ENCODE measurements around the gene HES4.
"Not testable (repeated sequence)": the region's sequence is repeated elsewhere in the genome, so short reads cannot be mapped to it uniquely, and the experiment has no call there.

Gene HES4

GRCh38 chr1:1017397-1018320 lies 17.8 kb upstream of the HES4 start:
- not testable (repeated sequence) for H3K27me3 ChIP-seq (ENCODE audit: control insufficient read depth in 2 of 2, insufficient read depth in 2 of 2, low read length in 2 of 2); H3K9ac ChIP-seq (ENCODE audit: low read depth in 1 of 2, low read length in 2 of 2); H3K4me3 ChIP-seq (ENCODE audit: low read length in 2 of 2); H3K27ac ChIP-seq (ENCODE audit: low read depth in 2 of 2, low read length in 2 of 2); H3K36me3 ChIP-seq (ENCODE audit: control insufficient read depth in 2 of 2, insufficient read depth in 2 of 2, low read length in 2 of 2); H3K9me3 ChIP-seq (ENCODE audit: control insufficient read depth in 2 of 2, low read length in 2 of 2)
- H3K4me1 ChIP-seq (ENCODE audit: control insufficient read depth in 2 of 2, insufficient read depth in 2 of 2, low read length in 2 of 2), result peaks cover 17 to 18% of the 10 kb centered on the region in 2 donors

- Histone ChIP-seq H3K9ac (ENCODE audit: low read depth in 1 of 2, low read length in 2 of 2) (no peak overlapping the region), H3K27me3 (ENCODE audit: control insufficient read depth in 2 of 2, insufficient read depth in 2 of 2, low read length in 2 of 2) (no peaks in the 10 kb centered on the region), H3K27ac (ENCODE audit: low read depth in 2 of 2, low read length in 2 of 2) (peak overlapping the region in 1 of 2 donors; percentile 94), H3K4me1 (ENCODE audit: control insufficient read depth in 2 of 2, insufficient read depth in 2 of 2, low read length in 2 of 2) (peaks cover 12 to 14% of the 10 kb centered on the region in 2 donors), H3K4me3 (ENCODE audit: low read length in 2 of 2) (no peak overlapping the region), H3K9me3 (ENCODE audit: control insufficient read depth in 2 of 2, low read length in 2 of 2) (no peaks in the 10 kb centered on the region), H3K36me3 (ENCODE audit: control insufficient read depth in 2 of 2, insufficient read depth in 2 of 2, low read length in 2 of 2) (no peaks in the 10 kb centered on the region)
These were observed 15.1 kb upstream of the HES4 start for GRCh38 chr1:1014799-1015681.

GRCh38 chr1:1013922-1014648 lies 14.2 kb upstream of the HES4 start:
- Histone ChIP-seq H3K4me1 (ENCODE audit: control insufficient read depth in 2 of 2, insufficient read depth in 2 of 2, low read length in 2 of 2) (peaks cover 12 to 14% of the 10 kb centered on the region in 2 donors), H3K4me3 (ENCODE audit: low read length in 2 of 2) (peak overlapping the region; percentile 88 to 90), H3K36me3 (ENCODE audit: control insufficient read depth in 2 of 2, insufficient read depth in 2 of 2, low read length in 2 of 2) (no peaks in the 10 kb centered on the region), H3K9me3 (ENCODE audit: control insufficient read depth in 2 of 2, low read length in 2 of 2) (no peaks in the 10 kb centered on the region), H3K27ac (ENCODE audit: low read depth in 2 of 2, low read length in 2 of 2) (peak overlapping the region; percentile 83 to 94), H3K9ac (ENCODE audit: low read depth in 1 of 2, low read length in 2 of 2) (peak overlapping the region; percentile 74 to 92), H3K27me3 (ENCODE audit: control insufficient read depth in 2 of 2, insufficient read depth in 2 of 2, low read length in 2 of 2) (no peaks in the 10 kb centered on the region)

GRCh38 chr1:1013105-1013921 lies 13.4 kb upstream of the HES4 start, which contains the start of gene ISG15:
TSS of gene ISG15 (plus strand) at chr1:1013497. CDS start at chr1:1013574, 77 bp downstream.
- no peaks in the 10 kb centered on the region for H3K36me3 ChIP-seq (ENCODE audit: control insufficient read depth in 2 of 2, insufficient read depth in 2 of 2, low read length in 2 of 2)
- H3K27ac ChIP-seq (ENCODE audit: low read depth in 2 of 2, low read length in 2 of 2), result peak within 1 kb of the TSS; percentile 83 to 94
- no peaks in the 10 kb centered on the region for H3K9me3 ChIP-seq (ENCODE audit: control insufficient read depth in 2 of 2, low read length in 2 of 2)
- H3K4me1 ChIP-seq (ENCODE audit: control insufficient read depth in 2 of 2, insufficient read depth in 2 of 2, low read length in 2 of 2), result peaks cover 12 to 14% of the 10 kb centered on the region in 2 donors
- H3K4me3 ChIP-seq (ENCODE audit: low read length in 2 of 2), result peak within 1 kb of the TSS; percentile 88 to 90
- H3K27me3 ChIP-seq (ENCODE audit: control insufficient read depth in 2 of 2, insufficient read depth in 2 of 2, low read length in 2 of 2), result no peaks in the 10 kb centered on the region
- peak within 1 kb of the TSS; percentile 74 to 92 for H3K9ac ChIP-seq (ENCODE audit: low read depth in 1 of 2, low read length in 2 of 2)

- H3K27me3 ChIP-seq (ENCODE audit: control insufficient read depth in 2 of 2, insufficient read depth in 2 of 2, low read length in 2 of 2); H3K9me3 ChIP-seq (ENCODE audit: control insufficient read depth in 2 of 2, low read length in 2 of 2); H3K36me3 ChIP-seq (ENCODE audit: control insufficient read depth in 2 of 2, insufficient read depth in 2 of 2, low read length in 2 of 2): not testable (repeated sequence)
- Histone ChIP-seq H3K9ac (ENCODE audit: low read depth in 1 of 2, low read length in 2 of 2) (peak overlapping the region; percentile 74 to 92), H3K4me3 (ENCODE audit: low read length in 2 of 2) (peak overlapping the region; percentile 88 to 90), H3K4me1 (ENCODE audit: control insufficient read depth in 2 of 2, insufficient read depth in 2 of 2, low read length in 2 of 2) (peaks cover 12 to 14% of the 10 kb centered on the region in 2 donors), H3K27ac (ENCODE audit: low read depth in 2 of 2, low read length in 2 of 2) (peak overlapping the region; percentile 83 to 94)
These were observed 12.8 kb upstream of the HES4 start for GRCh38 chr1:1012736-1013104.

- H3K9me3 ChIP-seq (ENCODE audit: control insufficient read depth in 2 of 2, low read length in 2 of 2), result no peaks in the 10 kb centered on the region
- no peak overlapping the region for H3K9ac ChIP-seq (ENCODE audit: low read depth in 1 of 2, low read length in 2 of 2)
- no peaks in the 10 kb centered on the region for H3K27me3 ChIP-seq (ENCODE audit: control insufficient read depth in 2 of 2, insufficient read depth in 2 of 2, low read length in 2 of 2)
- no peak overlapping the region for H3K27ac ChIP-seq (ENCODE audit: low read depth in 2 of 2, low read length in 2 of 2)
- no peak overlapping the region for H3K4me3 ChIP-seq (ENCODE audit: low read length in 2 of 2)
- H3K36me3 ChIP-seq (ENCODE audit: control insufficient read depth in 2 of 2, insufficient read depth in 2 of 2, low read length in 2 of 2), result no peaks in the 10 kb centered on the region
- peaks cover 16 to 18% of the 10 kb centered on the region in 2 donors for H3K4me1 ChIP-seq (ENCODE audit: control insufficient read depth in 2 of 2, insufficient read depth in 2 of 2, low read length in 2 of 2)
These were observed 11.6 kb upstream of the HES4 start for GRCh38 chr1:1011396-1011949.

- not testable (repeated sequence) for H3K9me3 ChIP-seq (ENCODE audit: control insufficient read depth in 2 of 2, low read length in 2 of 2); H3K9ac ChIP-seq (ENCODE audit: low read depth in 1 of 2, low read length in 2 of 2); H3K4me3 ChIP-seq (ENCODE audit: low read length in 2 of 2); H3K27ac ChIP-seq (ENCODE audit: low read depth in 2 of 2, low read length in 2 of 2); H3K36me3 ChIP-seq (ENCODE audit: control insufficient read depth in 2 of 2, insufficient read depth in 2 of 2, low read length in 2 of 2); H3K27me3 ChIP-seq (ENCODE audit: control insufficient read depth in 2 of 2, insufficient read depth in 2 of 2, low read length in 2 of 2)
- peaks cover 28 to 29% of the 10 kb centered on the region in 2 donors for H3K4me1 ChIP-seq (ENCODE audit: control insufficient read depth in 2 of 2, insufficient read depth in 2 of 2, low read length in 2 of 2)
These were observed 10.2 kb upstream of the HES4 start for GRCh38 chr1:1010131-1010530.

GRCh38 chr1:1006305-1007159 lies 6.6 kb upstream of the HES4 start:
- Histone ChIP-seq H3K36me3 (ENCODE audit: control insufficient read depth in 2 of 2, insufficient read depth in 2 of 2, low read length in 2 of 2) (no peaks in the 10 kb centered on the region), H3K9me3 (ENCODE audit: control insufficient read depth in 2 of 2, low read length in 2 of 2) (no peaks in the 10 kb centered on the region), H3K27ac (ENCODE audit: low read depth in 2 of 2, low read length in 2 of 2) (peak overlapping the region; percentile 83 to 85), H3K4me1 (ENCODE audit: control insufficient read depth in 2 of 2, insufficient read depth in 2 of 2, low read length in 2 of 2) (peaks cover 19 to 24% of the 10 kb centered on the region in 2 donors), H3K27me3 (ENCODE audit: control insufficient read depth in 2 of 2, insufficient read depth in 2 of 2, low read length in 2 of 2) (peaks cover 7 to 10% of the 10 kb centered on the region in 2 donors), H3K9ac (ENCODE audit: low read depth in 1 of 2, low read length in 2 of 2) (peak overlapping the region in 1 of 2 donors; percentile 52), H3K4me3 (ENCODE audit: low read length in 2 of 2) (peak overlapping the region; percentile 31 to 53)
